Testis (tissue), 3 donors: Measurements from ENCODE around the gene ADI1. TPM values are rescaled to one million over a fixed set of nuclear protein-coding genes. Genes with fewer than 3 reads are reported as not detected.
"Not testable (repeated sequence)": the region's sequence is repeated elsewhere in the genome, so short reads cannot be mapped to it uniquely, and the experiment has no call there.

ENCODE experiments used
- DNase-seq: peaks from one replicate; pipeline ENCODE4 v3.0.0-alpha.2; 2019
- H3K27ac ChIP-seq, 2 donors: fragments of 200-600 bp; sonication (generic); one replicate each; pipeline ENCODE4 v1.5.1; 2019
- H3K27me3 ChIP-seq: fragments of 200-600 bp; sonication (generic); one replicate; pipeline ENCODE4 v1.5.1; 2019
- H3K36me3 ChIP-seq: fragments of 200-600 bp; sonication (generic); one replicate; pipeline ENCODE4 v1.5.1; 2017; ENCODE audit warnings: low read depth; ENCODE audit errors: missing control alignments
- H3K4me1 ChIP-seq: fragments of 200-600 bp; sonication (generic); one replicate; pipeline ENCODE4 v1.5.1; 2019
- H3K4me3 ChIP-seq, 2 donors: fragments of 200-600 bp; sonication (generic); one replicate each; pipeline ENCODE4 v1.5.1; 2017 to 2019
- H3K9me3 ChIP-seq: fragments of 200-600 bp; sonication (generic); one replicate; pipeline ENCODE4 v1.5.1; 2017
- CTCF ChIP-seq, 3 experiments: fragments of 450-650 bp in 2 of 3; fragments of 200-600 bp in 1 of 3; sonication (generic) in 1 of 3; IDR thresholded peaks; one replicate each; pipeline ENCODE4 v1.5.1; 2016 to 2019; ENCODE audit warnings: antibody characterized with exemption in 3 of 3, mild to moderate bottlenecking in 2 of 3, moderate library complexity in 1 of 3
- POLR2A ChIP-seq: fragments of 450-650 bp; IDR thresholded peaks from one replicate; pipeline ENCODE4 v1.6.1; 2017; ENCODE audit warnings: antibody characterized with exemption, mild to moderate bottlenecking, moderate library complexity
- WGBS, 2 donors: methylation state at CpG; one replicate each; pipeline ENCODE4 v1.1.5; 2018; 5-methylcytosine and 5-hydroxymethylcytosine counted together
- intact Hi-C: fragments of 100-400 bp; cut with DNase I; formaldehyde crosslinking; loops from one replicate; pipeline ENCODE4 v1.15.1; 2023; ENCODE audit warnings: low total_unique reads
- polyA plus RNA-seq: library from polyadenylated mRNA; stranded (reverse); fragments of 350-450 nt; fragmentation: Illumina TruSeq; extraction: RNeasy Lipid Tissue Mini Kit (QIAGEN cat#74804); gene quantifications from one replicate; pipeline ENCODE4 v1.2.3, GENCODE V29; 2014; ENCODE audit warnings: low read depth, low replicate concordance; ENCODE audit not compliant: insufficient read depth
- total RNA-seq, 2 donors: library from RNA; depleted of rRNA; stranded (reverse); fragments of >200 nt; gene quantifications; one replicate each; pipeline ENCODE4 v1.2.3, GENCODE V29; 2016

ADI1 gene
- total and polyA plus RNA-seq, 3 donors from 2014 or later, result 41.1 to 52.5 (median 41.6) TPM

- Histone ChIP-seq H3K4me3 (no peak overlapping the region), H3K36me3 (no peaks in the 10 kb centered on the region), H3K9me3 (no peaks in the 10 kb centered on the region), H3K27ac (no peak overlapping the region), H3K27me3 (no peaks in the 10 kb centered on the region), H3K4me1 (peaks cover 4% of the 10 kb centered on the region)
- TF ChIP-seq CTCF (IDR thresholded peaks at IDR 0.05), result no peak
- TF ChIP-seq POLR2A, result no peak
- WGBS, 2 donors, result 97% methylated on average over 5 of the region's 5 CpGs
- no peak for DNase-seq
- intact Hi-C loops, result no loop called here
These were observed 14.6 kb downstream of the ADI1 start for GRCh38 chr2:3504741-3505140.

- Histone ChIP-seq H3K27ac (no peak overlapping the region), H3K4me3 (no peak overlapping the region), H3K9me3 (no peaks in the 10 kb centered on the region), H3K4me1 (peaks cover 4% of the 10 kb centered on the region), H3K27me3 (no peaks in the 10 kb centered on the region), H3K36me3 (no peaks in the 10 kb centered on the region)
- DNase-seq, result no peak
- intact Hi-C loops, result no loop called here
- TF ChIP-seq CTCF (IDR thresholded peaks at IDR 0.05), result no peak
- WGBS, 2 donors, result 51 to 56% methylated on average over 13 of the region's 13 CpGs
These were observed 15.8 kb downstream of the ADI1 start for GRCh38 chr2:3503483-3503882.

- peaks cover 4% of the 10 kb centered on the region for H3K4me1 ChIP-seq
- no peaks in the 10 kb centered on the region for H3K27me3 ChIP-seq
- H3K36me3 ChIP-seq, result no peaks in the 10 kb centered on the region
- no peak for DNase-seq
- H3K27ac ChIP-seq, result no peak overlapping the region
- 72 to 90% methylated on average over 14 of the region's 14 CpGs for WGBS, 2 donors
- H3K9me3 ChIP-seq, result no peaks in the 10 kb centered on the region
- no peak overlapping the region for H3K4me3 ChIP-seq
- TF ChIP-seq CTCF (IDR thresholded peaks at IDR 0.05) (no peak), POLR2A (no peak)
- intact Hi-C loops, result no loop called here
These were observed 16.3 kb downstream of the ADI1 start for GRCh38 chr2:3503046-3503445.

GRCh38 chr2:3500326-3500899, 18.9 kb downstream of the ADI1 start:
- TF ChIP-seq CTCF (IDR thresholded peaks at IDR 0.05) (no peak), POLR2A (no peak)
- intact Hi-C loops, result no loop called here
- no peak overlapping the region for H3K4me3 ChIP-seq
- H3K4me1 ChIP-seq, result peaks cover 3% of the 10 kb centered on the region
- no peaks in the 10 kb centered on the region for H3K36me3 ChIP-seq
- no peak overlapping the region for H3K27ac ChIP-seq
- H3K9me3 ChIP-seq, result no peaks in the 10 kb centered on the region
- WGBS, 2 donors, result 92 to 95% methylated on average over 24 to 34 of the region's 34 CpGs
- H3K27me3 ChIP-seq, result no peaks in the 10 kb centered on the region
- DNase-seq, result no peak

- Histone ChIP-seq H3K9me3 (no peaks in the 10 kb centered on the region), H3K4me3 (no peak overlapping the region), H3K4me1 (peaks cover 1% of the 10 kb centered on the region), H3K27me3 (no peaks in the 10 kb centered on the region), H3K36me3 (no peaks in the 10 kb centered on the region), H3K27ac (no peak overlapping the region)
- WGBS, 2 donors, result 94 to 95% methylated on average over 18 of the region's 18 CpGs
- intact Hi-C loops, result no loop called here
- no peak for TF ChIP-seq CTCF (IDR thresholded peaks at IDR 0.05)
- TF ChIP-seq POLR2A, result no peak
- DNase-seq, result no peak
These were observed 20.4 kb downstream of the ADI1 start for GRCh38 chr2:3498783-3499394.

- not testable (repeated sequence) for H3K36me3 ChIP-seq
These were observed 22.6 kb downstream of the ADI1 start for GRCh38 chr2:3496708-3497080.

More at GRCh38 chr2:3496708-3497080, 22.6 kb downstream of the ADI1 start:
- intact Hi-C loops, H3K9me3 ChIP-seq, H3K27ac ChIP-seq, DNase-seq, H3K4me1 ChIP-seq, H3K27me3 ChIP-seq, H3K4me3 ChIP-seq: not testable (repeated sequence)
- 90 to 94% methylated on average over 15 of the region's 15 CpGs for WGBS, 2 donors
